Neural cell (in vitro differentiated cells): Measurements from ENCODE around the gene SHISA9. TPM values are rescaled to one million over a fixed set of nuclear protein-coding genes. Genes with fewer than 3 reads are reported as not detected.

Source experiments
- H2AFZ ChIP-seq: fragments of 200-600, 300-800 bp; sonication (generic), shearing (Covaris generic); 2 replicates; pipeline ENCODE4 v1.6.0; 2014; ENCODE audit warnings: low read depth, mild to moderate bottlenecking, antibody characterized with exemption, low read length, moderate library complexity
- H3F3A ChIP-seq: fragments of 200-600 bp; shearing (Covaris generic); 2 replicates; pipeline ENCODE4 v1.6.1; 2016; ENCODE audit warnings: mild to moderate bottlenecking, moderate library complexity, mixed read lengths, antibody characterized with exemption, low read length; ENCODE audit not compliant: insufficient read depth, poor library complexity, severe bottlenecking
- H3K27ac ChIP-seq: fragments of 200-600, 300-800 bp; sonication (generic), shearing (Covaris generic); 2 replicates; pipeline ENCODE4 v1.5.1; 2014; ENCODE audit warnings: mild to moderate bottlenecking, low read length, moderate library complexity
- H3K27me3 ChIP-seq: fragments of 300-800, 200-600 bp; sonication (generic), shearing (Covaris generic); 2 replicates; pipeline ENCODE4 v1.6.0; 2014; ENCODE audit warnings: mild to moderate bottlenecking, low read depth, low read length, moderate library complexity; ENCODE audit not compliant: insufficient read depth
- H3K36me3 ChIP-seq: fragments of 300-800, 200-600 bp; sonication (generic), shearing (Covaris generic); 2 replicates; pipeline ENCODE4 v1.5.1; 2014; ENCODE audit warnings: mild to moderate bottlenecking, antibody characterized with exemption, low read length, moderate library complexity; ENCODE audit not compliant: insufficient read depth
- H3K4me2 ChIP-seq: fragments of 300-800, 200-600 bp; sonication (generic), shearing (Covaris generic); 2 replicates; pipeline ENCODE4 v1.6.0; 2014; ENCODE audit warnings: mild to moderate bottlenecking, low read length
- H3K4me3 ChIP-seq: fragments of 300-800, 200-600 bp; sonication (generic), shearing (Covaris generic); 2 replicates; pipeline ENCODE4 v1.5.1; 2014; ENCODE audit warnings: mild to moderate bottlenecking, low read length, moderate library complexity
- H3K79me2 ChIP-seq: fragments of 200-600 bp; shearing (Covaris generic); replicated peaks from 2 replicates; pipeline ENCODE4 v1.6.0; 2014; ENCODE audit warnings: mild to moderate bottlenecking, low read length, moderate library complexity; ENCODE audit not compliant: insufficient read depth
- H3K9ac ChIP-seq: fragments of 300-800, 200-600 bp; sonication (generic), shearing (Covaris generic); 2 replicates; pipeline ENCODE4 v1.6.1; 2016; ENCODE audit warnings: mild to moderate bottlenecking, low read length, mixed read lengths
- H3K9me2 ChIP-seq: fragments of 200-600 bp; shearing (Covaris generic); 2 replicates; pipeline ENCODE4 v1.6.1; 2016; ENCODE audit warnings: mild to moderate bottlenecking, low read length, mixed read lengths; ENCODE audit not compliant: insufficient read depth
- H3K9me3 ChIP-seq: fragments of 200-600, 300-800 bp; sonication (generic), shearing (Covaris generic); 2 replicates; pipeline ENCODE4 v1.6.1; 2016; ENCODE audit warnings: mild to moderate bottlenecking, mixed run types, low read length, moderate library complexity, mixed read lengths
- H4K20me1 ChIP-seq: fragments of 200-600 bp; shearing (Covaris generic); 2 replicates; pipeline ENCODE4 v1.6.1; 2016; ENCODE audit warnings: mild to moderate bottlenecking, mixed run types; ENCODE audit not compliant: insufficient read depth
- CTCF ChIP-seq: fragments of 450-650 bp; IDR thresholded peaks from 2 replicates; pipeline ENCODE4 v1.5.1; 2014; ENCODE audit warnings: antibody characterized with exemption, mild to moderate bottlenecking, moderate library complexity; ENCODE audit not compliant: poor library complexity, severe bottlenecking
- EP300 ChIP-seq: fragments of 450-650 bp; conservative IDR thresholded peaks from 2 replicates; pipeline ENCODE4 v1.6.1; 2014; ENCODE audit warnings: antibody characterized with exemption, mild to moderate bottlenecking, moderate library complexity; ENCODE audit not compliant: poor library complexity, severe bottlenecking
- EZH2 ChIP-seq: fragments of 200-600, 300-800 bp; shearing (Covaris generic), sonication (generic); IDR thresholded peaks from 2 replicates; pipeline ENCODE4 v1.6.1; 2014; ENCODE audit warnings: antibody characterized with exemption, low read length, borderline replicate concordance, mild to moderate bottlenecking; ENCODE audit not compliant: insufficient read depth, poor library complexity, severe bottlenecking
- MXI1 ChIP-seq: fragments of 450-650 bp; conservative IDR thresholded peaks from 2 replicates; pipeline ENCODE4 v1.6.1; 2014; ENCODE audit warnings: antibody characterized with exemption, mild to moderate bottlenecking; ENCODE audit not compliant: poor library complexity, severe bottlenecking
- POLR2AphosphoS5 ChIP-seq: IDR thresholded peaks from 2 replicates; pipeline ENCODE4 v1.6.1; 2012
- RAD21 ChIP-seq: fragments of 450-650 bp; conservative IDR thresholded peaks from 2 replicates; pipeline ENCODE4 v1.6.1; 2014; ENCODE audit warnings: antibody characterized with exemption, mild to moderate bottlenecking, moderate library complexity
- REST ChIP-seq: IDR thresholded peaks from 2 replicates; pipeline ENCODE4 v1.6.1; 2012; ENCODE audit warnings: borderline replicate concordance
- SMC3 ChIP-seq: fragments of 450-650 bp; conservative IDR thresholded peaks from 2 replicates; pipeline ENCODE4 v1.6.1; 2014; ENCODE audit warnings: antibody characterized with exemption, mild to moderate bottlenecking, moderate library complexity; ENCODE audit not compliant: poor library complexity
- TAF1 ChIP-seq: IDR thresholded peaks from 2 replicates; pipeline ENCODE4 v1.6.1; 2012; ENCODE audit warnings: low read depth
- polyA plus RNA-seq: library from polyadenylated mRNA; depleted of rRNA; stranded (reverse); fragments of >200 nt; gene quantifications from 2 replicates; pipeline ENCODE4 v1.2.3, GENCODE V29; 2014

The SHISA9 gene
- polyA plus RNA-seq, 1 donor from 2014 or later = 2.0 TPM

- TF ChIP-seq CTCF (no peak), RAD21 (no peak), EZH2 (no peak), TAF1 (no peak), POLR2AphosphoS5 (no peak), REST (no peak), MXI1 (no peak), SMC3 (no peak), EP300 (no peak)
- H2AFZ ChIP-seq = no peak overlapping the region
- no peaks in the 10 kb centered on the region for H4K20me1 ChIP-seq
- no peak overlapping the region for H3K27ac ChIP-seq
- no peaks in the 10 kb centered on the region for H3K27me3 ChIP-seq
- H3K79me2 ChIP-seq = no peaks in the 10 kb centered on the region
- H3K9ac ChIP-seq = no peak overlapping the region
- H3K36me3 ChIP-seq = no peaks in the 10 kb centered on the region
- no peaks in the 10 kb centered on the region for H3K9me2 ChIP-seq
- no peak overlapping the region for H3K4me3 ChIP-seq
- H3K9me3 ChIP-seq = no peaks in the 10 kb centered on the region
- H3K4me2 ChIP-seq = no peak overlapping the region
- H3F3A ChIP-seq = no peaks in the 10 kb centered on the region
Measured at GRCh38 chr16:13012601-13013000, 111.2 kb downstream of the SHISA9 start.

- Histone ChIP-seq H2AFZ (no peak overlapping the region), H3K27ac (no peak overlapping the region), H3K9me3 (no peaks in the 10 kb centered on the region), H3K4me2 (no peak overlapping the region), H3F3A (no peaks in the 10 kb centered on the region), H3K36me3 (no peaks in the 10 kb centered on the region), H4K20me1 (no peaks in the 10 kb centered on the region), H3K4me3 (no peak overlapping the region), H3K79me2 (no peaks in the 10 kb centered on the region), H3K9ac (no peak overlapping the region), H3K27me3 (no peaks in the 10 kb centered on the region), H3K9me2 (no peaks in the 10 kb centered on the region)
- TF ChIP-seq EZH2 (no peak), RAD21 (no peak), EP300 (no peak), SMC3 (no peak), TAF1 (no peak), REST (no peak), MXI1 (no peak)
Measured at GRCh38 chr16:13013043-13013442, 111.6 kb downstream of the SHISA9 start.
